Nephron (organoid): Measurements from ENCODE around the gene USP36.

Experiments used
- H3K27ac Mint-ChIP-seq, 3 experiments: 2 replicates each; pipeline ENCODE4 v1.8.0; 2020; ENCODE audit warnings: mixed read lengths in 3 of 3, mild to moderate bottlenecking in 2 of 3, moderate library complexity in 1 of 3
- H3K27me3 Mint-ChIP-seq: 2 replicates; pipeline ENCODE4 v1.8.0; 2021; ENCODE audit warnings: low read depth, mild to moderate bottlenecking, moderate library complexity, mixed read lengths
- H3K36me3 Mint-ChIP-seq: 2 replicates; pipeline ENCODE4 v1.8.0; 2020; ENCODE audit warnings: low read depth, mixed read lengths
- H3K4me1 Mint-ChIP-seq: 2 replicates; pipeline ENCODE4 v1.8.0; 2020; ENCODE audit warnings: mixed read lengths
- H3K4me3 Mint-ChIP-seq, 3 experiments: 2 replicates each; pipeline ENCODE4 v1.8.0; 2020; ENCODE audit warnings: mild to moderate bottlenecking in 3 of 3, mixed read lengths in 3 of 3, moderate library complexity in 2 of 3
- H3K9me3 Mint-ChIP-seq: 2 replicates; pipeline ENCODE4 v1.8.0; 2020; ENCODE audit warnings: mixed read lengths
- TF ChIP-seq, protein P1 (sequence below), 3 experiments: fragments of 200-600 bp; sonication (generic); IDR thresholded peaks; one replicate each; pipeline ENCODE4 v1.5.0; 2021; ENCODE audit warnings: antibody characterized with exemption in 3 of 3; ENCODE audit not compliant: unreplicated experiment in 3 of 3

The USP36 gene

DNA sequence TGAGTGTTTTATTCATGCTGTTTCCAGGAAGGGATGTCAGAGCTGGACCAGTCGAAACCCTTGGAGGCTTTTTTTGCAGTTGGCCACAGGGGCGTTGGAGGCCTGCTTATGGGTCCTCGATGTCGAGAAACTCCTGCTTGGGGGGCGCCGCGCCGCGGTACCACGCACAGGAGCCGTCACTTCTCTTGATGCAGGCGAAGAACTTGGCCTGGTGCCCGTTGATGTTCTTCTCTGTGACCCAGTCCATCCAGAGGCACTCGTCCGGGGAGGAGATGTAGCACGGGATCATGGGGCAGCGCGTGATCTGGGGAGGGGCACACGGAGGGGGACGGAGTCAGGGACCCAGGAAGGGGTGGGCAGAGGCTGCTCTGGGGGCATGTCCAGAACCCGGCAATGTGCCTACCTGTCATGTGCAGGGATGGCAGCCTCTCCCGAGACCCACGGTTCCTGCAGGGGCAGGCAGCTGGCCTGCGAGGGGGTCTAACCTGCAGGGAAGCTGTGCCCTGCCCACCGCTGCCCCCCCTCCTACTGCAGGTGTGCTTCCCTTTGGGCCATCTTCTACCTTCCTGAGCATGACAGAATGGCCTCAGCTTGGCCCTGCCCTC is 15.0 kb upstream of the USP36 start:
- peaks cover 33% of the 10 kb centered on the region for H3K36me3 Mint-ChIP-seq
- no peaks in the 10 kb centered on the region for H3K27me3 Mint-ChIP-seq
- H3K4me3 Mint-ChIP-seq, result no peak overlapping the region
- H3K27ac Mint-ChIP-seq, result no peak overlapping the region
- H3K4me1 Mint-ChIP-seq, result no peaks in the 10 kb centered on the region
- H3K9me3 Mint-ChIP-seq, result no peaks in the 10 kb centered on the region
- TF ChIP-seq, protein P1, sequence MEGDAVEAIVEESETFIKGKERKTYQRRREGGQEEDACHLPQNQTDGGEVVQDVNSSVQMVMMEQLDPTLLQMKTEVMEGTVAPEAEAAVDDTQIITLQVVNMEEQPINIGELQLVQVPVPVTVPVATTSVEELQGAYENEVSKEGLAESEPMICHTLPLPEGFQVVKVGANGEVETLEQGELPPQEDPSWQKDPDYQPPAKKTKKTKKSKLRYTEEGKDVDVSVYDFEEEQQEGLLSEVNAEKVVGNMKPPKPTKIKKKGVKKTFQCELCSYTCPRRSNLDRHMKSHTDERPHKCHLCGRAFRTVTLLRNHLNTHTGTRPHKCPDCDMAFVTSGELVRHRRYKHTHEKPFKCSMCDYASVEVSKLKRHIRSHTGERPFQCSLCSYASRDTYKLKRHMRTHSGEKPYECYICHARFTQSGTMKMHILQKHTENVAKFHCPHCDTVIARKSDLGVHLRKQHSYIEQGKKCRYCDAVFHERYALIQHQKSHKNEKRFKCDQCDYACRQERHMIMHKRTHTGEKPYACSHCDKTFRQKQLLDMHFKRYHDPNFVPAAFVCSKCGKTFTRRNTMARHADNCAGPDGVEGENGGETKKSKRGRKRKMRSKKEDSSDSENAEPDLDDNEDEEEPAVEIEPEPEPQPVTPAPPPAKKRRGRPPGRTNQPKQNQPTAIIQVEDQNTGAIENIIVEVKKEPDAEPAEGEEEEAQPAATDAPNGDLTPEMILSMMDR (IDR thresholded peaks at IDR 0.05; ENCODE audit: unreplicated experiment in 3 of 3), result no peak

DNA sequence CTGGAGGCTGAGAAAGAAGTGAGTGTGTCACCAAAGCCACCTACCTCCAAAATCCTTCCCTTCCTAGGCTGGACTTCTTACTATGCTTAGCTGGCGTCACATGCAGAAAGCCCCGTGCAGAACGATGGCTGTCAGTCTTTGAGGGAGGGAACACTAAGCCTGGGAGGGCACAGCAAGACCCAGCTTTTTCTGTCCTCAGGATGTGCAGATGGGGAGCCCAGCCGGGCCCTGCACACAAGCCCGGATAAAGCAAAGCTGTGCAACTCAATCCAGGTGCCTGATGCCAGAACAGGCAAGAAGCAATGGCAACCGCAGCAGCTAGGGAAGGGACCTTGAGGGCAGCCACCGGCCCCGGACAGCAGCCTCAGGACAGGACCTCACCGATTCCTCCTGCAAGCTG is 13.9 kb upstream of the USP36 start:
- no peaks in the 10 kb centered on the region for H3K9me3 Mint-ChIP-seq
- no peak overlapping the region for H3K4me3 Mint-ChIP-seq
- no peak overlapping the region for H3K27ac Mint-ChIP-seq
- peaks cover 33% of the 10 kb centered on the region for H3K36me3 Mint-ChIP-seq
- H3K27me3 Mint-ChIP-seq, result no peaks in the 10 kb centered on the region
- TF ChIP-seq, protein P1 (IDR thresholded peaks at IDR 0.05; ENCODE audit: unreplicated experiment in 3 of 3), result no peak
- no peaks in the 10 kb centered on the region for H3K4me1 Mint-ChIP-seq

DNA sequence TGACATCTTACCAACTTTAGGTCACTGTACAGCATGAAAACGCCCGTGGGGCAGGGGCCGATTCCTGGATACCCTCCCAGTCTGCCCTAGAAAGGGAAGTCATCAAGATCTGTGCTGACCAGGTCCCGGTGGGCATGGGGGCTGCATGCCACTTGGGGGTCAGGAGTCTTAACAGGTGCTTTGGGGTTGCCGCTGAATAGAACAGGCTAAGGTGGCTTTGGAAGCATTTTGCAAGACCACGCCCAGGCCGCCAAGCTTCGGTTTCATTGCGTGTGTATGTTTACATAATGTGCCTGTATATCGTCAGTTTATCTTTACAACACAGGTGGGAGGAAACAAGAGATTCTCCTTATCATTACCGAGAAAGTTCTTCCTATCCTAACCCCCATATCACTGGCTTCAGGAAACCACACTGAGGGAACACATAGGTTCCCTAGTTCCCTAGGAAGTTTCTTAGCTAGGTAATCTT is 13.3 kb upstream of the USP36 start:
- no peaks in the 10 kb centered on the region for H3K9me3 Mint-ChIP-seq
- TF ChIP-seq, protein P1 (IDR thresholded peaks at IDR 0.05; ENCODE audit: unreplicated experiment in 3 of 3), result no peak
- no peaks in the 10 kb centered on the region for H3K4me1 Mint-ChIP-seq
- no peak overlapping the region for H3K27ac Mint-ChIP-seq
- H3K36me3 Mint-ChIP-seq, result peaks cover 33% of the 10 kb centered on the region
- H3K27me3 Mint-ChIP-seq, result no peaks in the 10 kb centered on the region
- H3K4me3 Mint-ChIP-seq, result no peak overlapping the region

DNA sequence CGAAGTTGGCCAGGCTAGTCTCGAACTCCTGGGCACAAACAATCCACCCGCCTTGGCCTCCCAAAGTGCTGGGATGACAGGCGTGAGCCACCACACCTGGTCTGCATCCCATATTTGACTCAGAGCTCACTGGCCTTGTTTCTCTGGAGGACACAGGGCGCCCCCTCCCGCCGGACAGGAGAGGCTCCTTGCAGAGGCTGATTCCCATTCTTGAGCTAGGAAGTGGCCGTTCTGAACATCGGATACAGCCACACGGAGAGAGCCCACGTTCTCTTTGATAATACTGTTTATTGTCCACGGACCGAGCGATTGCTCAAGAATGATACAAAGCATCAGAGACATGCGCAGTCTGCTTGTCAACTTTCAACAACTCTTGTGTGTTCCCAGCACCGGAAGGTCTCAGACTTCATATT is 12.1 kb upstream of the USP36 start:
- Mint-ChIP-seq H3K9me3 (no peaks in the 10 kb centered on the region), H3K27me3 (no peaks in the 10 kb centered on the region), H3K4me1 (no peaks in the 10 kb centered on the region), H3K4me3 (no peak overlapping the region), H3K36me3 (peaks cover 29% of the 10 kb centered on the region), H3K27ac (no peak overlapping the region)
- TF ChIP-seq, protein P1 (IDR thresholded peaks at IDR 0.05; ENCODE audit: unreplicated experiment in 3 of 3), result no peak

DNA sequence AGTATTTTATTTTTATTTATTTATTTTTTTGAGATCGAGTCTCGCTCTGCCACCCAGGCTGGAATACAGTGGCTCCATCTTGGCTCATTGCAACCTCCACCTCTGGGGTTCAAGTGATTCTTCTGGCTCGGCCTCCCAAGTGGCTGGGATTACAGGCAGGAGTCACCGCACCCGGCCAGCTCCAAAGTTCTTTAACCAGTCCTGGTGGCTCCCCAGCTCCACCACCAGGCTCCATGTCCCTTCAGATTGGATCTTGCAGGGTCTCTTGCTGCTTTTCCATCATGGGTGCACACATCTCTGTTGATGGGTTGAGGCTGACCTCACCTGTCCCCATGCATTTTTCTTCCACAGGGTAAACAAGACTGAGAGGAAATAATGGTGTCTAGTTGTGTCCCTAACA is 8.4 kb upstream of the USP36 start:
- Mint-ChIP-seq H3K4me1 (no peaks in the 10 kb centered on the region), H3K9me3 (no peaks in the 10 kb centered on the region), H3K4me3 (no peak overlapping the region), H3K27ac (no peak overlapping the region), H3K27me3 (no peaks in the 10 kb centered on the region), H3K36me3 (peaks cover 13% of the 10 kb centered on the region)
- TF ChIP-seq, protein P1 (IDR thresholded peaks at IDR 0.05; ENCODE audit: unreplicated experiment in 3 of 3), result no peak

DNA sequence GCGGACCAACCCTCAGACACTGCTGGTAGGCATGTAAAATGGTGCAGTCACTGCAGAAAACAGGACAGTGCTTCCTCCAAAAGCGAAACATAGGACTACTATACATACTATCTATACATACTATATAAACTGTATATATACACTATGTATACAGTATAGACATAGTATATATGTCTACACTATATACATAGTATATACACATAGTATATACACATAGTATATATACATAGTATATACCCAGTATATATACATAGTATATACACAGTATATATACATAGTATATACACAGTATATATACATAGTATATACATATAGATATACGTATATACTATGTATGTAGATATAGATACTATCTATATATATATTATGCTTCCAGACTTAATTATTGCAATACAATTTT is 6.4 kb upstream of the USP36 start:
- Mint-ChIP-seq H3K27ac (no peak overlapping the region), H3K9me3 (no peaks in the 10 kb centered on the region), H3K27me3 (no peaks in the 10 kb centered on the region), H3K36me3 (no peaks in the 10 kb centered on the region), H3K4me1 (no peaks in the 10 kb centered on the region), H3K4me3 (no peak overlapping the region)
- TF ChIP-seq, protein P1 (IDR thresholded peaks at IDR 0.05; ENCODE audit: unreplicated experiment in 3 of 3), result no peak
